ENCODE data around the gene MISP3.
A peak's percentile ranks its signal among the peaks of the same experiment; 100 is the strongest.
"Not testable (repeated sequence)": the region's sequence is repeated elsewhere in the genome, so short reads cannot be mapped to it uniquely, and the experiment has no call there.

MISP3 gene

GRCh38 chr19:14072535-14073260 is at the start of gene MISP3:
TSS of gene MISP3 (plus strand) at chr19:14072786. CDS start at chr19:14073310, 524 bp downstream.
- DNase-seq = no peak

- DNase-seq = peak; percentile 87
Measured at GRCh38 chr19:14023404-14024235, 49.0 kb upstream of the MISP3 start.

- DNase-seq = not testable (repeated sequence)
Measured at GRCh38 chr19:14026652-14027192, 45.9 kb upstream of the MISP3 start.

GRCh38 chr19:14027856-14028450 is 44.6 kb upstream of the MISP3 start, which contains the start of gene RLN3:
TSS of gene RLN3 (plus strand) at chr19:14028148. CDS start at chr19:14028205, 57 bp downstream.
- DNase-seq = no peak

GRCh38 chr19:14028901-14029300 is 43.7 kb upstream of the MISP3 start:
- DNase-seq = no peak

- no peak for DNase-seq
Measured at GRCh38 chr19:14030997-14031718, 41.4 kb upstream of the MISP3 start.

- DNase-seq = peak; percentile 52
Measured at GRCh38 chr19:14031719-14032480, 40.7 kb upstream of the MISP3 start, which contains the start of gene IL27RA. TSS of gene IL27RA (plus strand) at chr19:14031762. CDS start at chr19:14031873, 111 bp downstream.

- no peak for DNase-seq
Measured at GRCh38 chr19:14033946-14034345, 38.6 kb upstream of the MISP3 start.

GRCh38 chr19:14035159-14035558 is 37.4 kb upstream of the MISP3 start:
- not testable (repeated sequence) for DNase-seq

- no peak for DNase-seq
Measured at GRCh38 chr19:14035706-14036105, 36.9 kb upstream of the MISP3 start.

- DNase-seq = no peak
Measured at GRCh38 chr19:14039181-14039580, 33.4 kb upstream of the MISP3 start.

- peak; percentile 77 for DNase-seq
Measured at GRCh38 chr19:14042659-14043608, 29.7 kb upstream of the MISP3 start.

GRCh38 chr19:14047866-14048265 is 24.7 kb upstream of the MISP3 start:
- DNase-seq = not testable (repeated sequence)

- DNase-seq = peak; percentile 71
Measured at GRCh38 chr19:14048443-14049153, 24.0 kb upstream of the MISP3 start.

GRCh38 chr19:14050512-14050911 is 22.1 kb upstream of the MISP3 start:
- no peak for DNase-seq

GRCh38 chr19:14050961-14051360 is 21.6 kb upstream of the MISP3 start:
- DNase-seq = not testable (repeated sequence)

- no peak for DNase-seq
Measured at GRCh38 chr19:14051980-14052379, 20.6 kb upstream of the MISP3 start.

GRCh38 chr19:14052470-14052869 is 20.1 kb upstream of the MISP3 start:
- no peak for DNase-seq

- no peak for DNase-seq
Measured at GRCh38 chr19:14053032-14053431, 19.6 kb upstream of the MISP3 start.

- no peak for DNase-seq
Measured at GRCh38 chr19:14053500-14053899, 19.1 kb upstream of the MISP3 start.
